Lower leg skin (tissue), 4 donors: Measurements from ENCODE around the gene SETX. TPM values are rescaled to one million over a fixed set of nuclear protein-coding genes. Genes with fewer than 3 reads are reported as not detected.

Experiments used
- DNase-seq, 2 donors: peaks; one replicate each; pipeline ENCODE4 v3.0.0-alpha.2; 2019; ENCODE audit warnings: low spot score in 2 of 2
- H3K4me3 ChIP-seq: fragments of 200-600 bp; sonication (generic); 2 replicates; pipeline ENCODE4 v1.5.1; 2017; ENCODE audit warnings: mild to moderate bottlenecking, low read depth; ENCODE audit not compliant: poor library complexity, severe bottlenecking
- CTCF ChIP-seq, 3 donors: fragments of 450-650 bp; IDR thresholded peaks; one replicate each; pipeline ENCODE4 v1.5.1; 2016; ENCODE audit warnings: antibody characterized with exemption in 3 of 3, mild to moderate bottlenecking in 3 of 3, moderate library complexity in 2 of 3
- POLR2A ChIP-seq, 2 donors: fragments of 450-650 bp; IDR thresholded peaks; one replicate each; pipeline ENCODE4 v1.6.1; 2016 to 2017; ENCODE audit warnings: antibody characterized with exemption in 2 of 2, mild to moderate bottlenecking in 1 of 2, moderate library complexity in 1 of 2
- WGBS, 2 donors: methylation state at CpG; one replicate each; pipeline ENCODE4 v1.1.5; 2018; 5-methylcytosine and 5-hydroxymethylcytosine counted together
- intact Hi-C: fragments of 100-400 bp; cut with DNase I; formaldehyde crosslinking; loops from one replicate; pipeline ENCODE4 v1.15.0; 2023; ENCODE audit warnings: low total_unique reads
- total RNA-seq, 4 donors: library from RNA; depleted of rRNA; stranded (reverse); fragments of >200 nt; gene quantifications; one replicate each; pipeline ENCODE4 v1.1.0, GENCODE V29; 2016

The SETX gene
- total RNA-seq, 4 donors from 2014 or later = 32.8 to 38.7 (median 35.9) TPM

- no peak overlapping the region for H3K4me3 ChIP-seq
- 90 to 97% methylated on average over 6 of the region's 6 CpGs for WGBS, 2 donors
- DNase-seq = no peak
- intact Hi-C loops = no loop called here
- no peak for TF ChIP-seq CTCF (IDR thresholded peaks at IDR 0.05)
- no peak for TF ChIP-seq POLR2A (IDR thresholded peaks at IDR 0.05)
Measured at GRCh38 chr9:132327537-132327936, 27.2 kb downstream of the SETX start.

GRCh38 chr9:132324425-132324824 is 30.4 kb downstream of the SETX start:
- 92 to 97% methylated on average over 1 of the region's 1 CpG for WGBS, 2 donors
- no peak for DNase-seq
- intact Hi-C loops = no loop called here
- TF ChIP-seq CTCF (IDR thresholded peaks at IDR 0.05) = no peak
- no peak overlapping the region for H3K4me3 ChIP-seq

DNA sequence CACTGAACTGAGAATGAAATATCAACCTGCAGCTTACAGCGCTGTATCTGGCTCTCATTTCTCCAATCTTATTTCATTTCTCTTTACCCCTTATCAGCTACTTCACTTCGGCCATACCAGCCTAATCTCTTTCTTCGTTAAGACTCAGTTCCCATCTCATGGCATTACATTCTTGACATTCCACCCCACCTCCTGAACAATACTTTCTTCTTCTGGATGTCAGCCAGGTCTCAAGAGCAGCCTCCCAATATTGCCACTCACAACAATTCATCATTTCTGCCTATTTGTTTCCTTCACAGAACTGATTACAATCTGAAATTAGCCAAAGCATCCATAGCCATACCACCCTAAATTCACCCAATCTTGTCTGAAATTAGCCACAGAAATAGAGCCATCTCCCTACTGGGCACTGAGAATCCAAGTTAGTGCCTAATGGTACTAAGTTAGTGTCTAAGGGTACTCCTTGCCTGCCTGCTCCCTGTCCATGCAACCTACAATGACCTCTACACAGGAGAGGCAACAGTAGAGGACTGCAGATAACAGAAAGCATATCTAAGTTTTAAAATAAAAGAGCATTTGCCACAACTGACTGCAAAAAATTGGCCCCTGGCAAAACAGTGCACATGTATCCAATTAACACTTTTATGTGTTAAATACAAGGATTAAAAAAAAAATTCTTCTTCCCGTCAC is 35.2 kb downstream of the SETX start:
- intact Hi-C loops = no loop called here
- DNase-seq = no peak
- TF ChIP-seq CTCF (IDR thresholded peaks at IDR 0.05) (no peak), POLR2A (IDR thresholded peaks at IDR 0.05) (no peak)
- 80 to 81% methylated on average over 4 of the region's 4 CpGs for WGBS, 2 donors
- no peak overlapping the region for H3K4me3 ChIP-seq

GRCh38 chr9:132312873-132313272 is 41.9 kb downstream of the SETX start:
- DNase-seq = no peak
- TF ChIP-seq POLR2A (IDR thresholded peaks at IDR 0.05) = no peak
- no peak for TF ChIP-seq CTCF (IDR thresholded peaks at IDR 0.05)
- H3K4me3 ChIP-seq = no peak overlapping the region
- intact Hi-C loops = no loop called here
- WGBS, 2 donors = 76 to 88% methylated on average over 2 of the region's 2 CpGs

DNA sequence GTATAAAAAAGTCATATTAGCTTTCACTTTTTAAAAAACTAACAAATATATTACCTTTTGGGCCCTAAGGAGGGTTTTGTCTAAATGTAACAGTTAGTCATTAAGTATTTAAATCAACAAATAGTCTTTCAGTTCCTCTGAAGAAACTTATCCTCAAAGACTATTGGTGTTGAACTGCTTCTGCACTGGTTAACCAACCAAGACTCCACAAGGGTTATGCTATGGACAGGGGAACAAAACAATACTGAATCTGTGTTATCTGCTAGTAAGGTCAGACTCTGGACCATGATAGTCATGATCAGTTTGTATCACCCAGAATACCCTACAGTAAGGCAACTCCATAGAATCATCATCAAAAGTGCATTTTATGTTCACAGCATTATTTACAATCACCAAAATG is 42.4 kb downstream of the SETX start:
- intact Hi-C loops = no loop called here
- H3K4me3 ChIP-seq = no peak overlapping the region
- TF ChIP-seq POLR2A (IDR thresholded peaks at IDR 0.05) = no peak
- no peak for TF ChIP-seq CTCF (IDR thresholded peaks at IDR 0.05)
- DNase-seq = no peak

DNA sequence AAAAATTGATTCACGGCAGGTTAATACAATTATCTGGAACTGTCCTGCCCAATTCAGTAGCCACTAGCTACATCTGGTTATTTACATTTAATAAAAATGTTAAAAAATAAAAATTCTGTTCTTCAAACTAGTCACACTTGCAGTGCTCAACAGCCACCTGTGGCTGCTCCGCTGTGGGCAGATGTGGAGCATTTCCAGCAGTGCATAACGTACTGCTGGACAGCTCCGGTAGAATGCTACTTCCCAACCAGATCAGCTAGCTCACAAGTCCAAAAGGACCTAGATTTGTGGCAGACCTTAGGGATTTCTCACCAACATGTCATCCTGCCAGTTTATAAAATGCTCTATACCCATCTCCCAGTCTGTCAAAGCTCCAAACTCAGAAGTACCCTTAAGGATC is 42.8 kb downstream of the SETX start:
- WGBS, 2 donors = 89 to 92% methylated on average over 4 of the region's 4 CpGs
- TF ChIP-seq CTCF (IDR thresholded peaks at IDR 0.05) (no peak), POLR2A (IDR thresholded peaks at IDR 0.05) (no peak)
- intact Hi-C loops = no loop called here
- no peak for DNase-seq
- H3K4me3 ChIP-seq = no peak overlapping the region
